Measurements from ENCODE around the gene PCAT7. TPM values are rescaled to one million over a fixed set of nuclear protein-coding genes. Genes with fewer than 3 reads are reported as not detected.

Gene PCAT7
- total RNA-seq (2014; rRNA removed; shearing (Covaris generic)): 9.3 and 9.9 TPM in 2 replicates

GRCh38 chr9:94554439-94555331 lies at the start of gene PCAT7:
TSS of gene PCAT7 (plus strand) at chr9:94555083.

DNA sequence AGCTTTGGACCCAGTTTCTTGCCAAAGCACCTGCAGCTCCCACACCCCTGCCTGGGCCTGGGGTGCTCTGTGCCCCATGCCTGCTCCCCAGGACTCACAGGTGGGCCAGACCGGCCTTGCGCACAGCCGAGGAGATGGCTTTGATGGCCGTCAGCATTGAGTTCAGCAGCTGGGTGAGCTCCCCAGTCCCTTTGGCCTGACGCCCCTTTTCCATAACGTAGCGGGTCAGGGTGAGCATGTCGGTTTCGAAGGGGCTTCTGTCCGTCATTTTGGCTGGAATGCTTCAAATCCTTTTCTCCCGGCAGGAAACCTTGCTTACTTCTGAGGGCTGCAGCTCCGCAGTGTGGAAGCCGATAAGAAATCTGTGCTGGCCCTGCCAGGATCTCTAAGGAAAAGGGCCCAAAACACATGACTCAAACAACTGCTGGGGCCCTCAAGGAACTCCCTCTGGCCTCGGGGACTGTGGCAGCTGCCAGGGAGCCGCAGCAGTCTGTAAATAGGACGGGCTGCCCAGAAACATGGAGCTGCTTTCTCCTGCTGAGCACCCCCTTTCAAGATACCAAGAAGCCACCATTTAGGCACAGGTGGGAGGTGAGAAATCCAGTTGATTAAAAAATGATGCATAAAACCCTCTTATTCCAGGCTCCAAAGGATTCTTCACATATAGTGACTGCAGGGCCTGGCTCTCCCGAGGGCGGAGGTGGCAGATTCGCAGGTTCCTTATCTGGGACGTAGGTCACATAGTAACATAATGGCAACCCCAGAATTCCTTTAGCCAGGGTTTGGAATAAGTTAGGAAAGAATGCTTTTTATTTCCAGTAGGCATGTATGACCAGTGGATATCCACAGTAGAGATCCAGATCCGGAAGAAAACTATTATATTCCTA lies 38.8 kb downstream of the PCAT7 start, which contains the start of gene FBP2:
Gene FBP2, minus strand, starts transcription at position 366 of the 887 bp plus-strand sequence. Its CDS starts 98 bp downstream, at position 268.

Small RNA genes lying within 50 kb of the gene (small RNA-seq; reads per million reads assigned to genes)
- not detected for gene RNU6-669P

Other genes starting within 250 kb of the PCAT7 start
- not detected in 2 replicates for gene NUTM2F, start 226.4 kb upstream of the PCAT7 start, total RNA-seq (2014; rRNA removed; shearing (Covaris generic))
- not detected in 2 replicates for gene FBP2, start 38.7 kb downstream of the PCAT7 start, total RNA-seq (2014; rRNA removed; shearing (Covaris generic))
- gene FBP1, start 84.4 kb downstream of the PCAT7 start, total RNA-seq (2014; rRNA removed; shearing (Covaris generic)): not detected in 2 replicates
- gene AOPEP, start 171.6 kb downstream of the PCAT7 start, total RNA-seq (2014; rRNA removed; shearing (Covaris generic)): 58.6 and 67.4 TPM in 2 replicates